Thyroid gland (tissue), 4 donors: ENCODE results near the gene GHDC.

Experiments
- POLR2A ChIP-seq, 2 donors: fragments of 450-650 bp; IDR thresholded peaks; one replicate each; pipeline ENCODE4 v1.6.1; 2017; ENCODE audit warnings: antibody characterized with exemption in 2 of 2, mild to moderate bottlenecking in 2 of 2, moderate library complexity in 1 of 2
- TF ChIP-seq, protein P1 (sequence below), 6 experiments: fragments of 200-600 bp in 3 of 6; fragments of 450-650 bp in 3 of 6; sonication (generic) in 3 of 6; IDR thresholded peaks; one replicate each; pipeline ENCODE4 v1.5.1; 2016 to 2019; ENCODE audit warnings: antibody characterized with exemption in 6 of 6, mild to moderate bottlenecking in 2 of 6, inconsistent platforms in 1 of 6, moderate library complexity in 1 of 6

DNA sequence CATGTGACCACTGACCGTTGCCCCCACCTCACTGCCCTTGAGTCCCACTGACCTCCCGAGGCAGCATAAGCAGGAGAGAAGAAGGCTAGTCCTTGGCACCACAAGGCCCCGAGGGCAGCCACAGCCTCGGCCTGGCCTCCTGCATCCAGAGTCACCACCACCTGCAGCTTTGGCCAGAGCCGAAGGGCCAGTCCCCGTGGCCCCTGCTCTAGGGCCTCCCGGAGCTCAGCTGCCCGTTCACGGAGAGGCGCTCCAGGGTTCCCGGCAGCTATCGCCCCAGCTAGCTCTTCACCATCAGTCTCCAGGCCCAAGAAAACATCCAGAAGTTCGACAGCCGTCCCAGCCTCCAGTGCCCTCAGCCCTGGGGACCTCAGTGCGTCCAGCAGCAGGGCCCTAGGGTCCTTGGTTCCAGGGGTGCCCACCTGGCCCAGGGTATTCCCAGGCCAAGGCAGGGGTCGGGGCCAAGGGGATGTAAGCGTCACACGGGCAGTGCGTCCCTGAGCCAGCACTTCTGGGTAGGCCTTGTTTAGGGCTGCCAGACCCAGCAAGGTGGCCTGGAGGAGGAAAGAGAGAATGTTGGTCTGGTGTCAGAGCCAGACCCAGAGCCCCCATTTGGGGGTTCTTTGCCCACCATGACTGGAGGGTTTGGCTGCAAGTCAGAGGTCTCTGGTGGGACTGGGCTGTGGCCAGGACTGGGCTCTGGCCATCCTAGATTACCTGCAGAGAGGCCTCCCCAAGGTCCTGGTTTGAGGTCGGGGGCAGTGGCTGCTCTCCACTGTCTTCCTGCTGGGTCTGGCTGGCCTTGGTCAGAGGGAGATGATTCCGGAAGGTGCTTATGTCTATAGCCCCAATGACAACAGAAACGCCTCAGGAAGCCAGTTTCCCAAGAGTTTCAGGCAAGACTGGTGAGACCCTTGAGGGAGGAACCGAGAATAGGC, 1.8 kb downstream of the GHDC start:
- TF ChIP-seq, protein P1, sequence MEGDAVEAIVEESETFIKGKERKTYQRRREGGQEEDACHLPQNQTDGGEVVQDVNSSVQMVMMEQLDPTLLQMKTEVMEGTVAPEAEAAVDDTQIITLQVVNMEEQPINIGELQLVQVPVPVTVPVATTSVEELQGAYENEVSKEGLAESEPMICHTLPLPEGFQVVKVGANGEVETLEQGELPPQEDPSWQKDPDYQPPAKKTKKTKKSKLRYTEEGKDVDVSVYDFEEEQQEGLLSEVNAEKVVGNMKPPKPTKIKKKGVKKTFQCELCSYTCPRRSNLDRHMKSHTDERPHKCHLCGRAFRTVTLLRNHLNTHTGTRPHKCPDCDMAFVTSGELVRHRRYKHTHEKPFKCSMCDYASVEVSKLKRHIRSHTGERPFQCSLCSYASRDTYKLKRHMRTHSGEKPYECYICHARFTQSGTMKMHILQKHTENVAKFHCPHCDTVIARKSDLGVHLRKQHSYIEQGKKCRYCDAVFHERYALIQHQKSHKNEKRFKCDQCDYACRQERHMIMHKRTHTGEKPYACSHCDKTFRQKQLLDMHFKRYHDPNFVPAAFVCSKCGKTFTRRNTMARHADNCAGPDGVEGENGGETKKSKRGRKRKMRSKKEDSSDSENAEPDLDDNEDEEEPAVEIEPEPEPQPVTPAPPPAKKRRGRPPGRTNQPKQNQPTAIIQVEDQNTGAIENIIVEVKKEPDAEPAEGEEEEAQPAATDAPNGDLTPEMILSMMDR (IDR thresholded peaks at IDR 0.05), result no peak
- no peak for TF ChIP-seq POLR2A (IDR thresholded peaks at IDR 0.05)
